Right kidney (tissue), 1 donor: Measurements from ENCODE around the gene AMMECR1.

Experiments
- DNase-seq: peaks from one replicate; pipeline ENCODE4 v3.0.0-alpha.2; 2016

Gene AMMECR1

DNA sequence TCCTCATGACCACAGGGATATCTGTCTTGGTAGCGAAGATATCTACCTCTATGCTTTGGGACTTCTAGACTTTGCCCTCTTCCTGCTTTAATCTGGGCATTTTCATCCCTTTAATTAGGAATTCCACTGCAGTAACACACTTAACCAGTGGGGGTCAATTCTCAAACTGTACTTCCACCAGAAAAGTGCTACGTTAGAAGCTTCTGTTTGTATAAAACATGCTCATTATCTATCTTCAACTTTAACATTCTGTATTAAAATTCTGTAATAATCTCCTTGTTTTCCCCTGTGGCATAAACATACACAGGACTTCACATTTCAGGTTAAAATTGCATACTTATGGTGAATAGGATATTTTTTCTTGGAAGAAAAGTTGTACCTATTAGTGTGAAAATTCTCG lies 105.6 kb downstream of the AMMECR1 start:
- no peak for DNase-seq

GRCh38 chrX:110211340-110211739 lies 106.5 kb downstream of the AMMECR1 start:
- DNase-seq, result no peak

DNA sequence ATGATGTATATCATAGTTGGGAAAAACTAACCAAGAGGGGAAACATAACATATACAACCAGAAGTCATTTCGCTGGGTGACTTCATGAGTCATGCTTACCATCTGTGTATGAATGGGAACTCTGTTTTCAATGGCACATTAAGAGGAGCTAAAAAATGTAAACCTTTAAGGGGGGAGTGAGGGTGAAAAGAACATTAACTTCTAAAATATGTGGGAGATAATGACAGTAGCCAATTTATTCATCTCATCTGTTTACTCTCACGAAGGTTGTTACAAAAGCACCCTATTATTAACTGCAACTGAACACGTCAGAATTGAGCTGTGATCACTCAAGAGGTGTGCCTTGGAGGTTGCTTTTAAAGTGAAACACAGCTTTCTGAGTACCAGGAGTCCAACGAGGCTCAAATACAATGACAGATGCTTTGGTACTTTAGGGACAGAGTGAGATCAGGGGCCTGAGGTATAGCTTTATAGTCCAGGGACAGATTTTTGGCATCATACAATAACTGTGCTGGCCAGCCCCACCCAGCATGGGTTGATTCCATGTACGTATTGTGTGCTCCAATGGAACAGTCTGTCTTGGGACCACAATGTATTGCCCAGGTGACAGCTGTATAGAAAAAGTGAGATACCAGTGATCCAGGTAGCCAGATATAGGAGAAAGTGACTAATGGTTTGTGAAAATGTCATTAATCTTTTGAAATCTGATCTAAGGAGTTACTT lies 107.3 kb downstream of the AMMECR1 start:
- no peak for DNase-seq

GRCh38 chrX:110208092-110208491 lies 109.8 kb downstream of the AMMECR1 start:
- no peak for DNase-seq

DNA sequence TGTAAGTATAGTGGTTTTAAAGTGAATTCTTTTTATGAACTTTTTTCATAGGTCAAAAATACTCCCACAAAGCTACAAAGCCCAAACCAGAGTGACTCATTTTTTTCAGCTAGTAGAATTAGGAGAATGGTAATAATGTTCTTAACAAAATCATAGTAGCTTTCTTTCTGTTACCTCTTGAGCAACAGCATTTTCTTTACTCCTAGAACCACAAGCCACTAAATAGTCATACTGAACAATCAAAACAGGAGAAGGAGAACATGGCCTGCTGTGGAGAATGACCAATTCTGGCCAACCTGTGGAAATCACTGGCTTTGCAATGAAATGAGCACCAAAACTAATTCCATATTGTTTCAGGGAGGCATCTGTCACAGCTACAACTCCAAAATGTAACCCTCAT lies 112.9 kb downstream of the AMMECR1 start:
- DNase-seq, result no peak

DNA sequence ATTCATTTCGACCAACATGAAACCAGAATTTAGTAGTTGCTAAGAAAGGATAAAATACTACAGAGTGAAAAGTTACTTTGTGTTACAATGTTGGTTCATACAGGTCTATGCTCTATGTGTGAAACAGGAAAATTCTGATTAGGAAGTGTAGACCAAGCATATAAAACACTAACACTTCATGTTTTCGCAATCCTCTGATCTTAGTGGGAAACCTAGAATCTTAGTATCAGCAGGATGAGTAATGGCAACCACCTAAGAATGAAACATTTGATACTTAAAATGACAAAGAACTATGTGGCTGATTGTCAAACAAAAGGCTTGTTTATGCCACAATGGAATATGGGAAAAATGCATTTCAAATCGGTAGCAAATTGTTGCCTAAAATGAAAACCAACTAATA lies 116.1 kb downstream of the AMMECR1 start:
- DNase-seq, result no peak

DNA sequence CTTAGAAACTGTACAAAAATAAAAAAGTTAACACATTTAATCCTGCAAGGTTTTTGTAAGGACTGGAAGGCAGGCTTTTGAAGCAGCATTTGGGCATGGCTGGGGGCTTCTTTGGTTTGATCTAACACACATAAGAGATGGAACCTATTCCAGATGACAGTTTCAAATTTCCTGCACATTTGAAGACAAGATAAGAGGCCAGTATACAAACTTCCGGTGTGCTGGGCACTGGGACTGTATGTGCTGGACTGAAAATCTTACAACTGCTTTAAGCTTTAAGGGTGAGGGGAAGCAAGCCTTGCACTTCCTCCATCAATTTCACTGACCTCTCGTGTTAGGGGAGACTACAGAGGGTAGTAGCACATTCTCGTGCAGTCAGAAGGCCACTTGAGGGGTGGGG lies 122.9 kb downstream of the AMMECR1 start:
- no peak for DNase-seq

GRCh38 chrX:110192516-110192915 lies 125.4 kb downstream of the AMMECR1 start:
- no peak for DNase-seq

GRCh38 chrX:110188701-110189558 lies 129.0 kb downstream of the AMMECR1 start:
- DNase-seq, result no peak

- no peak for DNase-seq
Measured at GRCh38 chrX:110183314-110183713, 134.6 kb downstream of the AMMECR1 start.

DNA sequence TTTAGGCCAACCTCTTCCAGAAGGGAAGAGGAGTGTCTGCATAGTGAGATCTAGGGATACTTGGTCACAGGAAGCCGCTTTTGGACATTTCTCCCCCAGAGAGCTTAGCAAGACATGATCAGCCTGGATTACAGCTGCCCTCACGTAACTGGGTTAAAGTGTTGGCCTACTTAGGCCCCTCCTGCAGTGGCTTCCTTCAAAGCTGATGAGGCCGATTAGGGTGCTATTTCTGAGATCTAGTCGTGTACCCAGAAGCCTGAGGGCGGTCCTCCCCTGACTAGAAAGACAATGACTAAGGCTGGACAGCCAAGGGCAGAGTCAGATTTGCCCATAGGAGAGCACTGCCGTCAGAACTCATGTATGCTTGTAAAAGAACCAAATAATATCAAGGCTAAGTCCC lies 135.0 kb downstream of the AMMECR1 start:
- DNase-seq, result no peak

GRCh38 chrX:110182362-110182761 lies 135.5 kb downstream of the AMMECR1 start:
- no peak for DNase-seq

DNA sequence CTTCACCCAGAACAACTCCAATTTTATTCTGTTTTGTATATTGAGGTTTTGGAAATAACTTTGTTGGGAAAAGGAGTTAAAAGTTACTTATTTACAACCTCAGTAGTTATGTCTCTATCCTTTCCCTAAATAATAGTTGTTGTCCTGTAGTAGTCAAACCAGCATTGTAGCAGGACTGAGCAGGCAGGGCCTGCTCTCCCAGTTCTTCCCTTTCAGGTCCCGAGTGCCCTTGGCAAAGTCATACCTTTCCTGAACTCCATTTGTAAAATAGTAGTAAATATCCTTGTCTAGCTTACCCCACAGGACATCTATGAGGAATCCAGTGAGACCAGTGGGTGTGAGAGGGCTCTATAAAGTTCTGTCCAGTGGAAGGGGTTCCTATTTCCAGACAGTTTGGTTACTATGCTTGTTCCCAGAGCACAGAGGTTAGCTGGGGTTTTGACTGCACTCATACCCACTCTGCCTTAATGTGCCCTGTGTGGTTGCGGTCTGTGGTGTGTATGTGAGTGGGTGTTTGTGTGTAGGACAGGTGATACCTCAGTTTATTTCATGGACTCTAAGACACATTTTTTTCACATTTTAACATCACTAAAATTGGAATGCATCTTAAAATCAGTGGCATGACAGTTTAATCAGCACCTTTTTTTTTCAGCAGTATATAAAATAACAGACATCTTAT lies 136.3 kb downstream of the AMMECR1 start:
- no peak for DNase-seq

- no peak for DNase-seq
Measured at GRCh38 chrX:110180928-110181310, 137.0 kb downstream of the AMMECR1 start.

GRCh38 chrX:110180176-110180927 lies 137.5 kb downstream of the AMMECR1 start:
- DNase-seq, result no peak

- DNase-seq, result no peak
Measured at GRCh38 chrX:110178179-110178865, 139.6 kb downstream of the AMMECR1 start.

GRCh38 chrX:110175696-110176095 lies 142.2 kb downstream of the AMMECR1 start:
- DNase-seq, result no peak

DNA sequence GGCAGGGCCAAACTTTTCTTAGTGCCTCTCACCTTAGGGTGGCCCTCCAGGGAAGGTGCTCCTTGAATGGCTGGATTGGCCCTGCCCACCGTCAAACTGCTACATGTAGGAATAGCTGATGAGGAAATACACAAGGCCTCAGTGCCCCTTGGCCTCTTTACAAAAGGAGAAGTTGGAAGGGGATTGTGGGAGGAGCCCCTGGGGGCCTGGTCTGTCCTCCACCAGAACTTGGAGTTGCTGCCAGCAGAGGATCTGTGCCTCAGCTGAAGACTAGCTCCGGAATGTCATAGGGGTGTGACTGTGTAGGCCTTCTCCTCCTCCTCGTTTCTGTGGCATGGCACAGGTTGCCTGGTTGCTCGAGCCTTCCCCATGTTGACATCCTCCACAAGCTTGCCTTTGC lies 142.7 kb downstream of the AMMECR1 start:
- no peak for DNase-seq

DNA sequence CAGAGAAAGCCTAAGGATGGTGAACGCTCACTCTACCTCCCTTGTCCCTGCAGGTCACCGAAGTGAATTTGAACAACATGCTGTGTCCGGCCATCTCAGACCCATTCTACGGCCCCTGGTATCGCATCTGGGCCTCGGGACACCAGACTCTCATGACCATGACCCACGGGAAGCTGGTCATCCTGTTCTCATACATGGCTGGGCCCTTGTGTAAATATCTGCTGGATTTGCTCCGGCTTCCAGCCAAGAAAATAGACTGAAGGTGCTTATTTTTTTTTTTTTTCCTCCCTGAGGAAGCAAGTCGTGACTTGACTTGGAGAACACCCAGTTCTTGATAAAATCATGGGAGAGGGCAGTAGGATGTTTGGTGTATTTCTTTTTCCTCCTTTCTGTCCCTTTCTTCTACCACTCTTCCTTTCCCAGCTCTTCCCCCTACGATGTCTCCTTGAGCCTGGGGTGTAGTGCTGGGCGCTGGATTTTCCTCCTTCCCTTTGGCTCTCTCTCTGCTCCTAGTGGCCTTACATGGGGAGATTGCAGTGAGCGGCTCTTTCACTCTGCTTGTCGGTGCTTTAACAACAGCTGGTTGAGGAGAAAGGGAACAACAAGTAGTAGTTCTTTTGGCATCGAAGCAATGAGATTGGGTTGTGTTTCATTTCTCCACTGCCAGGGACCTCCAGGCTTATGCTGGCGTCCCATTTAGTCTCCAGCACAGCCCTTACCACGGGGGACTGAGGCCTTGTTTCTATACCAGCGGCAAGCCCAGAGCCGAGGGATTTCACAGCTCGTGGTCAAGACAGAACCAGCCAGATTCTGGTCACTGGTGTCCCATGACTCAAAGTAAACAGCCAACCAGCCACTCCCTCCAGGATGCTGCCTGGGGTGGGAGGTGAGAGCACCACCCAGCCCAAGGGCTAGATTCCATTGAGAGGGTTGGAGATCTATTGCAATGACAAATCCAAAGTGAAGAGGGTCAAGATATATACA lies 144.4 kb downstream of the AMMECR1 start:
- no peak for DNase-seq

GRCh38 chrX:110172215-110172614 lies 145.7 kb downstream of the AMMECR1 start:
- DNase-seq, result no peak

DNA sequence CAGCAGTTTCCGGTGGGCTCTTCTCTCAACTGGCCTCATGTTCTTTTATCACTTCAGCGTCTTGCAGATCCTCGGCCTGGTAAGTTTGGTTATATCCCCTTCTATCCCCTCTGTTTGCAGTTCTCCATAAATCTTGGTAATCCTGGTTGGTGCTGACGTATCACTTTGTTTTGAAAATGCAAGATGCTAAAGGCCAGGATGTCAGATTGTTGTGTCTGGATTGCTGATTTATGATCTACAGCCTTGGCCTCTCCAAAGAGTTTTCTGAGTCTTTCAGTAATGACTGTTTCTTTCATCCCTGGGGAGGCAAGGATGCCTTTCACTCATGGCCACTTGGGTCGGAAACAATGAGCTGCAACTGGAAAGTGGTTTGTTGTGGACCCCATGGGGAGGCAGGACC lies 146.4 kb downstream of the AMMECR1 start:
- DNase-seq, result no peak
